ENCODE measurements around the gene TSPAN12. TPM values are rescaled to one million over a fixed set of nuclear protein-coding genes. Genes with fewer than 3 reads are reported as not detected.

TSPAN12 gene
- total RNA-seq, 4 donors from 2014 or later, result 6.5 to 21.3 (median 9.1) TPM

DNA sequence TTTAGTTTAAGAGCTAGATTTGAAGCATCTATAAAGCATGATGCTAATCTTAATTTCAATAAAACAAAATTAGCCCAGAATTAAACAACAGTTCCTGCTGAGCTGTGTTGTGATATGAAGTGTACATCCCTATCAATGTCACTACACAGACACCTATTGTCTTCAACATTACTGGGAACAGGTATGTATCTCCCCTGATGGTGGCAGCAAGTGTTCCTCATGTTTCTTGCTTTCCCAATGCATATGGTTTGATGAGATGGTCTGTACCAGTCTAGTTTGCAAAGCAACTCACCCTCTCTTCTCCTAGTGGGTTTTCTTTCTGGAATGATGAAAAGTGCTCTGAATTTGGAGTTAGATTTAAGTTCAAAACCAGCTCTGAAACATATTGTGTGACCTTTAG lies 38.1 kb downstream of the TSPAN12 start:
- ATAC-seq (ENCODE audit: low FRiP score), result no peak
- TF ChIP-seq, protein P1, sequence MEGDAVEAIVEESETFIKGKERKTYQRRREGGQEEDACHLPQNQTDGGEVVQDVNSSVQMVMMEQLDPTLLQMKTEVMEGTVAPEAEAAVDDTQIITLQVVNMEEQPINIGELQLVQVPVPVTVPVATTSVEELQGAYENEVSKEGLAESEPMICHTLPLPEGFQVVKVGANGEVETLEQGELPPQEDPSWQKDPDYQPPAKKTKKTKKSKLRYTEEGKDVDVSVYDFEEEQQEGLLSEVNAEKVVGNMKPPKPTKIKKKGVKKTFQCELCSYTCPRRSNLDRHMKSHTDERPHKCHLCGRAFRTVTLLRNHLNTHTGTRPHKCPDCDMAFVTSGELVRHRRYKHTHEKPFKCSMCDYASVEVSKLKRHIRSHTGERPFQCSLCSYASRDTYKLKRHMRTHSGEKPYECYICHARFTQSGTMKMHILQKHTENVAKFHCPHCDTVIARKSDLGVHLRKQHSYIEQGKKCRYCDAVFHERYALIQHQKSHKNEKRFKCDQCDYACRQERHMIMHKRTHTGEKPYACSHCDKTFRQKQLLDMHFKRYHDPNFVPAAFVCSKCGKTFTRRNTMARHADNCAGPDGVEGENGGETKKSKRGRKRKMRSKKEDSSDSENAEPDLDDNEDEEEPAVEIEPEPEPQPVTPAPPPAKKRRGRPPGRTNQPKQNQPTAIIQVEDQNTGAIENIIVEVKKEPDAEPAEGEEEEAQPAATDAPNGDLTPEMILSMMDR (IDR thresholded peaks at IDR 0.05), result no peak

GRCh38 chr7:120817851-120818250 lies 40.1 kb downstream of the TSPAN12 start:
- ATAC-seq (ENCODE audit: low FRiP score) (no peak), DNase-seq (ENCODE audit: low spot score) (no peak)
- TF ChIP-seq, protein P1 (IDR thresholded peaks at IDR 0.05), result no peak

More for the DNA sequence above, 38.1 kb downstream of the TSPAN12 start:
- no peak for DNase-seq (ENCODE audit: low spot score)

GRCh38 chr7:120814253-120814939 lies 43.5 kb downstream of the TSPAN12 start:
- TF ChIP-seq, protein P1 (IDR thresholded peaks at IDR 0.05), result no peak
- DNase-seq (ENCODE audit: low spot score), result no peak
- ATAC-seq (ENCODE audit: low FRiP score), result no peak

- ATAC-seq (ENCODE audit: low FRiP score), result no peak
- no peak for DNase-seq (ENCODE audit: low spot score)
- TF ChIP-seq, protein P1 (IDR thresholded peaks at IDR 0.05), result no peak
Observed at GRCh38 chr7:120813546-120814252, 44.2 kb downstream of the TSPAN12 start.

GRCh38 chr7:120813089-120813488 lies 44.9 kb downstream of the TSPAN12 start:
- ATAC-seq (ENCODE audit: low FRiP score), result no peak
- no peak for DNase-seq (ENCODE audit: low spot score)
- TF ChIP-seq, protein P1 (IDR thresholded peaks at IDR 0.05), result no peak

DNA sequence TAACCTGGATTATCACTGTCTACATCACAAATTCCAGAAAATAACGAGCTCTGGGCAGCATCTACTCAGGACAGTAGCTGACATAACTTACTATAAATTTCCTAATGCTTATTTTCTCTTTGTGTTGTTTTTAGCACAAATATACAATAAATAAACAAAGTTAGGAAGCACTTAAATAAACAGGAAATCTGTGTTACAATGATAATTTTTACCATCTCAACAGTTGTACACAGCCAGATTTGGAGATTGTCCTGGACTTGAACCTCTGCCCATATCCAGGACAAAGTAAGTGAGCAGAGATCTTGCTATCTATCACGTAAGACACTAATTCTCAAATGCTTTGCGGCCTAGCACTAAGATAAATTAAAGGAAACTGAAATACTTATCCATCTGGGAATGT lies 48.7 kb downstream of the TSPAN12 start:
- DNase-seq (ENCODE audit: low spot score) (no peak), ATAC-seq (ENCODE audit: low FRiP score) (no peak)
- TF ChIP-seq, protein P1 (IDR thresholded peaks at IDR 0.05), result no peak

DNA sequence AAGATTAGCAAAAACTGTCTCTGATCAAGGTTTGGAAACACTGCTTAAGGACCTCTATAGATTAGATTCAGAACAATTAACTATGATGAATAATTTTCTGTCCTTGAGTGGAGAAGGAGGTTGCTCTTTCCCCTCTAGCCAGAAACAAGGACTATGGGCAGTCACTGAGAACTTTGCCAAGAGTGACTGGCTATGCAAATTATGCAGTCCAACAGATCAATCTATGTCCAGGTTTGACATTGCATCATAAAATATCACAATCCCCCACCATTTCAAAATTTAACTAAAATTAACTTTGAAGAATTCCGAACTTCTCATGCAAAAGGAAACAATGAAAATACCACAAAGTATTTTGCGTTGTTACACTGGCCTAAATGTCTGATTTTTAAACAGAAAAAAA lies 50.6 kb downstream of the TSPAN12 start:
- ATAC-seq (ENCODE audit: low FRiP score) (no peak), DNase-seq (ENCODE audit: low spot score) (no peak)
- TF ChIP-seq, protein P1 (IDR thresholded peaks at IDR 0.05), result no peak
